ENCODE measurements around the gene PAK2. TPM values are rescaled to one million over a fixed set of nuclear protein-coding genes. Genes with fewer than 3 reads are reported as not detected.
A peak's percentile ranks its signal among the peaks of the same experiment; 100 is the strongest.

PAK2 gene
- total and polyA plus RNA-seq, 9 of the 15 experiments (the other 6 are each of a cell fraction or from before 2014, with no cell fraction given), result 13.2 to 72.4 (median 35.7) TPM

GRCh38 chr3:196706327-196706726, 33.3 kb upstream of the PAK2 start:
- Histone ChIP-seq H4K20me1 (replicated peaks; ENCODE audit: control insufficient read depth, insufficient read depth, low read length) (no peaks in the 10 kb centered on the region), H2AFZ (ENCODE audit: low read depth, low read length) (no peak overlapping the region), H3K36me3 (ENCODE audit: control insufficient read depth, insufficient read depth, low read length) (no peaks in the 10 kb centered on the region), H3K9ac (ENCODE audit: insufficient read depth in 1 of 2, low read depth in 2 of 2, low read length in 2 of 2) (no peak overlapping the region), H3K4me2 (ENCODE audit: insufficient read depth, low read length) (no peak overlapping the region), H3K4me1 (replicated peaks in 1 of 2; ENCODE audit: control insufficient read depth in 2 of 2, insufficient read depth in 2 of 2, low read length in 2 of 2) (peaks cover 2 to 6% of the 10 kb centered on the region in 2 experiments; a peak in 3 of 5 replicates), H3K9me1 (ENCODE audit: control insufficient read depth, insufficient read depth, low read length) (no peaks in the 10 kb centered on the region), H3K27ac (ENCODE audit: extremely low read depth, low read depth, low read length) (no peak overlapping the region), H3K79me2 (ENCODE audit: control insufficient read depth, insufficient read depth, low read length) (no peaks in the 10 kb centered on the region), H3K27me3 (ENCODE audit: control insufficient read depth in 2 of 2, insufficient read depth in 2 of 2, low read length in 2 of 2) (no peaks in the 10 kb centered on the region), H3K9me3 (replicated peaks; ENCODE audit: control insufficient read depth, insufficient read depth, low read depth, low read length) (no peaks in the 10 kb centered on the region), H3K4me3 (no peak overlapping the region)
- intact Hi-C loops (cut with micrococcal nuclease), result no loop called here
- ATAC-seq, result no peak
- CTCF ChIA-PET (ENCODE audit: low intra/inter-chr PET ratio), result no interaction called here
- no TSS peak for BruUV-seq (replicated peaks)
- no peak for DNase-seq (ENCODE audit: extremely low read depth in 1 of 4, low spot score in 3 of 4)
- TF ChIP-seq BMI1 (IDR thresholded peaks at IDR 0.05; ENCODE audit: low read length) (no peak), CEBPB (tag; IDR thresholded peaks at IDR 0.05) (peak; percentile 80), CAMTA2 (CRISPR knock-in tag; conservative IDR thresholded peaks at IDR 0.05) (no peak)
- TF ChIP-seq, protein P1, sequence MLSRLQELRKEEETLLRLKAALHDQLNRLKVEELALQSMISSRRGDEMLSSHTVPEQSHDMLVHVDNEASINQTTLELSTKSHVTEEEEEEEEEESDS (CRISPR knock-in tag; IDR thresholded peaks at IDR 0.05), result no peak
- in situ Hi-C loops (cut with MboI), result no loop called here
- POLR2A ChIA-PET, result interaction anchor here (1.0 to 1.1 kb wide), 2 partner anchors 15 to 161 kb away, joined by 3 to 4 read pairs; partner anchors contain the start of gene SENP5
- no peak for FAIRE-seq
- WGBS (ENCODE audit: insufficient coverage, low coverage, missing lambda C conversion rate), result 32% methylated on average over 5 of the region's 5 CpGs

- ATAC-seq (no peak), FAIRE-seq (no peak), DNase-seq (ENCODE audit: extremely low read depth in 1 of 4, low spot score in 3 of 4) (no peak)
- in situ Hi-C loops (cut with MboI), result no loop called here
- Histone ChIP-seq H3K9ac (ENCODE audit: insufficient read depth in 1 of 2, low read depth in 2 of 2, low read length in 2 of 2) (no peak overlapping the region), H3K9me3 (replicated peaks; ENCODE audit: control insufficient read depth, insufficient read depth, low read depth, low read length) (no peaks in the 10 kb centered on the region), H4K20me1 (replicated peaks; ENCODE audit: control insufficient read depth, insufficient read depth, low read length) (no peaks in the 10 kb centered on the region), H3K27ac (ENCODE audit: extremely low read depth, low read depth, low read length) (no peak overlapping the region), H2AFZ (ENCODE audit: low read depth, low read length) (no peak overlapping the region), H3K9me1 (ENCODE audit: control insufficient read depth, insufficient read depth, low read length) (no peaks in the 10 kb centered on the region), H3K4me3 (no peak overlapping the region), H3K79me2 (ENCODE audit: control insufficient read depth, insufficient read depth, low read length) (no peaks in the 10 kb centered on the region), H3K4me2 (ENCODE audit: insufficient read depth, low read length) (no peak overlapping the region), H3K36me3 (ENCODE audit: control insufficient read depth, insufficient read depth, low read length) (no peaks in the 10 kb centered on the region), H3K27me3 (ENCODE audit: control insufficient read depth in 2 of 2, insufficient read depth in 2 of 2, low read length in 2 of 2) (no peaks in the 10 kb centered on the region), H3K4me1 (replicated peaks in 1 of 2; ENCODE audit: control insufficient read depth in 2 of 2, insufficient read depth in 2 of 2, low read length in 2 of 2) (peaks cover 4 to 6% of the 10 kb centered on the region in 2 experiments; a peak in 4 of 5 replicates)
- no TSS peak for BruUV-seq (replicated peaks)
- POLR2A ChIA-PET, result interaction anchor here (1.0 kb wide), 1 partner anchor 10 kb away, joined by 4 read pairs; no protein-coding TSS in a partner anchor
- 88% methylated on average over 3 of the region's 4 CpGs for WGBS (ENCODE audit: insufficient coverage, low coverage, missing lambda C conversion rate)
- intact Hi-C loops (cut with micrococcal nuclease), result no loop called here
- CTCF ChIA-PET (ENCODE audit: low intra/inter-chr PET ratio), result no interaction called here
- TF ChIP-seq HMG20A (CRISPR knock-in tag; conservative IDR thresholded peaks at IDR 0.05), result no peak
- TF ChIP-seq ARHGAP35 (IDR thresholded peaks at IDR 0.05; ENCODE audit: partially characterized antibody), result no peak
- TF ChIP-seq ZNF133 (CRISPR knock-in tag; IDR thresholded peaks at IDR 0.05), result no peak
- TF ChIP-seq ZSCAN29 (IDR thresholded peaks at IDR 0.05), result no peak
- TF ChIP-seq MTA3 (IDR thresholded peaks at IDR 0.05; ENCODE audit: borderline replicate concordance), result no peak
- no peak for TF ChIP-seq TRIM24 (IDR thresholded peaks at IDR 0.05)
- TF ChIP-seq EP300 (IDR thresholded peaks at IDR 0.05; ENCODE audit: low read length), result no peak
- TF ChIP-seq, protein P2, sequence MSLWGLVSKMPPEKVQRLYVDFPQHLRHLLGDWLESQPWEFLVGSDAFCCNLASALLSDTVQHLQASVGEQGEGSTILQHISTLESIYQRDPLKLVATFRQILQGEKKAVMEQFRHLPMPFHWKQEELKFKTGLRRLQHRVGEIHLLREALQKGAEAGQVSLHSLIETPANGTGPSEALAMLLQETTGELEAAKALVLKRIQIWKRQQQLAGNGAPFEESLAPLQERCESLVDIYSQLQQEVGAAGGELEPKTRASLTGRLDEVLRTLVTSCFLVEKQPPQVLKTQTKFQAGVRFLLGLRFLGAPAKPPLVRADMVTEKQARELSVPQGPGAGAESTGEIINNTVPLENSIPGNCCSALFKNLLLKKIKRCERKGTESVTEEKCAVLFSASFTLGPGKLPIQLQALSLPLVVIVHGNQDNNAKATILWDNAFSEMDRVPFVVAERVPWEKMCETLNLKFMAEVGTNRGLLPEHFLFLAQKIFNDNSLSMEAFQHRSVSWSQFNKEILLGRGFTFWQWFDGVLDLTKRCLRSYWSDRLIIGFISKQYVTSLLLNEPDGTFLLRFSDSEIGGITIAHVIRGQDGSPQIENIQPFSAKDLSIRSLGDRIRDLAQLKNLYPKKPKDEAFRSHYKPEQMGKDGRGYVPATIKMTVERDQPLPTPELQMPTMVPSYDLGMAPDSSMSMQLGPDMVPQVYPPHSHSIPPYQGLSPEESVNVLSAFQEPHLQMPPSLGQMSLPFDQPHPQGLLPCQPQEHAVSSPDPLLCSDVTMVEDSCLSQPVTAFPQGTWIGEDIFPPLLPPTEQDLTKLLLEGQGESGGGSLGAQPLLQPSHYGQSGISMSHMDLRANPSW (CRISPR knock-in tag; IDR thresholded peaks at IDR 0.05), result no peak
- TF ChIP-seq, protein P3, sequence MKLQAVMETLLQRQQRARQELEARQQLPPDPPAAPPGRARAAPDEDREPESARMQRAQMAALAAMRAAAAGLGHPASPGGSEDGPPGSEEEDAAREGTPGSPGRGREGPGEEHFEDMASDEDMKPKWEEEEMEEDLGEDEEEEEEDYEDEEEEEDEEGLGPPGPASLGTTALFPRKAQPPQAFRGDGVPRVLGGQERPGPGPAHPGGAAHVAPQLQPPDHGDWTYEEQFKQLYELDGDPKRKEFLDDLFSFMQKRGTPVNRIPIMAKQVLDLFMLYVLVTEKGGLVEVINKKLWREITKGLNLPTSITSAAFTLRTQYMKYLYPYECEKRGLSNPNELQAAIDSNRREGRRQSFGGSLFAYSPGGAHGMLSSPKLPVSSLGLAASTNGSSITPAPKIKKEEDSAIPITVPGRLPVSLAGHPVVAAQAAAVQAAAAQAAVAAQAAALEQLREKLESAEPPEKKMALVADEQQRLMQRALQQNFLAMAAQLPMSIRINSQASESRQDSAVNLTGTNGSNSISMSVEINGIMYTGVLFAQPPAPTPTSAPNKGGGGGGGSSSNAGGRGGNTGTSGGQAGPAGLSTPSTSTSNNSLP (IDR thresholded peaks at IDR 0.05; ENCODE audit: borderline replicate concordance, low read depth, low read length), result no peak
- no peak for TF ChIP-seq L3MBTL2 (IDR thresholded peaks at IDR 0.05)
Observed at GRCh38 chr3:196706731-196707130, 32.9 kb upstream of the PAK2 start.
